Activated CD4-positive, alpha-beta memory T cell treated with anti-CD3 and anti-CD28 coated beads for 36 hours (primary cell): ENCODE measurements around the gene MSRB1. TPM values are rescaled to one million over a fixed set of nuclear protein-coding genes. Genes with fewer than 3 reads are reported as not detected.

Experiments used
- CTCF ChIA-PET: fragments of 350-600 bp; sonication (Branson Sonifier 250); formaldehyde crosslinking; loops from one replicate; lab custom pipeline; 2021; ENCODE audit warnings: antibody characterized with exemption, inconsistent platforms; lab: Charles Lee
- POLR2A ChIA-PET: fragments of 350-600 bp; sonication (Branson Sonifier 250); formaldehyde crosslinking; loops from one replicate; lab custom pipeline; 2021; ENCODE audit warnings: antibody characterized with exemption; lab: Charles Lee
- DNase-seq: peaks from one replicate; pipeline ENCODE4 v3.0.0-alpha.2; 2020
- H3K27ac Mint-ChIP-seq: one replicate; pipeline ENCODE4 v1.8.0; 2021; ENCODE audit warnings: mixed read lengths
- H3K27me3 Mint-ChIP-seq: one replicate; pipeline ENCODE4 v1.8.0; 2021; ENCODE audit warnings: mixed read lengths
- H3K36me3 Mint-ChIP-seq: one replicate; pipeline ENCODE4 v1.8.0; 2021; ENCODE audit warnings: mixed read lengths
- H3K4me1 Mint-ChIP-seq: one replicate; pipeline ENCODE4 v1.8.0; 2021; ENCODE audit warnings: low read depth, mixed read lengths
- H3K4me3 Mint-ChIP-seq: one replicate; pipeline ENCODE4 v1.8.0; 2021; ENCODE audit warnings: mild to moderate bottlenecking, mixed read lengths
- H3K9me3 Mint-ChIP-seq: one replicate; pipeline ENCODE4 v1.8.0; 2021; ENCODE audit warnings: mixed read lengths
- intact Hi-C: fragments of 100-400 bp; cut with micrococcal nuclease; formaldehyde crosslinking; loops from one replicate; pipeline ENCODE4 v1.15.1; 2023
- total RNA-seq, 2 experiments: library from RNA; stranded (reverse); gene quantifications; one replicate each; pipeline ENCODE4 v1.2.3, GENCODE V29; 2021

MSRB1 gene
- total RNA-seq, 2 experiments from 2014 or later = 20.7 to 23.6 TPM

GRCh38 chr16:1984347-1985225, 41.6 kb upstream of the MSRB1 start:
- ChIA-PET POLR2A (interaction anchor here (1.6 to 3.6 kb wide), 3 partner anchors 20 to 23 kb away, joined by 5 to 22 read pairs (median 8); partner anchors contain the start of gene RPS2), CTCF (interaction anchor here (0.6 to 2.4 kb wide), 3 partner anchors 19 to 24 kb away, joined by 3 to 15 read pairs (median 3); partner anchors contain the start of gene RPS2)
- peaks cover 15% of the 10 kb centered on the region for H3K4me1 Mint-ChIP-seq
- peaks cover 4% of the 10 kb centered on the region for H3K36me3 Mint-ChIP-seq
- H3K9me3 Mint-ChIP-seq = no peaks in the 10 kb centered on the region
- DNase-seq = no peak
- H3K4me3 Mint-ChIP-seq = peak overlapping the region; percentile 81
- H3K27me3 Mint-ChIP-seq = peaks cover 36% of the 10 kb centered on the region
- peak overlapping the region; percentile 58 for H3K27ac Mint-ChIP-seq
- intact Hi-C loops = loop anchor here (1.0 kb wide), 1 partner anchor 8 kb away; no protein-coding TSS in a partner anchor

DNA sequence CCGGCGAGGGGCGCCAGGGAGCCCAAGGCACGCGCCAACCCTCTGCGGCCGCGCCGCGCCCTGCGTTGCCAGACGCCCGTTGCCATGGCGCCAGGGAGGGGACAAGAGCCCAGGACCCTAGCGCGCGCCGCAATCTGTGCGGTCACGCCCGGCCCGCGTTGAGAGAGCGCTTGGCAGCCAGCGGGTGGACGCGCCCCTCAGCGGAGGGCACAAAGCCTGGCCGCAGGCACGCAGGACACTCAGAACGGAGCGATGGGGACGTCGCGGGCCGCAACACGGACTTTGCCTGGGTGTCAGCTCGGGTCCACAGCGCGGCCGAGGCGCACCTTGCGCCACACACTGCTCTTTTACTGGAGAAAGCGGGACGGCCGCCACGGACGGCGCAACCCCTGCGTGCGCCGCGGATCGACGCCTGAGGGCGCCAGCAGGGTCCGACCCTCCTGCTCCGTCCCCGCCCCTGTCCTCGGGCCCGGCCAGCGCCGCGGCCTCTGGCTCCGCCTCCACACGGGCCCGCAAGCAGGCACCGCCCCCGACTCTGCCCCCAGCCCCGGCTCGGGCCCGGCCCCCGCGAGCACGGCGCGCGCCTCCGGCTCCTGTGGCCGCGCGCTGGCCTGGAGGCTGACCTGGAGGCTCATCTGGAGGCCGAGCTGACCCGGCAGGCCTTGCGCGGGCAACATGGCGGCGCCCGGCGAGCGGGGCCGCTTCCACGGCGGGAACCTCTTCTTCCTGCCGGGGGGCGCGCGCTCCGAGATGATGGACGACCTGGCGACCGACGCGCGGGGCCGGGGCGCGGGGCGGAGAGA, 40.7 kb upstream of the MSRB1 start, which contains the start of gene GFER:
GFER (plus strand) TSS at position 650 of the 803 bp plus-strand sequence; CDS start at position 676, 26 bp downstream.
- peaks cover 15% of the 10 kb centered on the region for H3K4me1 Mint-ChIP-seq
- DNase-seq = peak; percentile 88
- intact Hi-C loops = loop anchor here (1.0 kb wide), 1 partner anchor 9 kb away; no protein-coding TSS in a partner anchor
- no peaks in the 10 kb centered on the region for H3K9me3 Mint-ChIP-seq
- H3K4me3 Mint-ChIP-seq = peak within 1 kb of the TSS; percentile 81
- ChIA-PET POLR2A (interaction anchor here (1.9 to 3.6 kb wide), 3 partner anchors 12 to 23 kb away, joined by 8 to 22 read pairs (median 15); partner anchors contain the start of genes RPS2 and TBL3), CTCF (interaction anchor here (0.6 to 2.4 kb wide), 4 partner anchors 19 to 25 kb away, joined by 3 to 15 read pairs (median 8); partner anchors contain the start of gene RPS2)
- H3K36me3 Mint-ChIP-seq = peaks cover 7% of the 10 kb centered on the region
- peaks cover 28% of the 10 kb centered on the region for H3K27me3 Mint-ChIP-seq
- H3K27ac Mint-ChIP-seq = peak within 1 kb of the TSS; percentile 58

DNA sequence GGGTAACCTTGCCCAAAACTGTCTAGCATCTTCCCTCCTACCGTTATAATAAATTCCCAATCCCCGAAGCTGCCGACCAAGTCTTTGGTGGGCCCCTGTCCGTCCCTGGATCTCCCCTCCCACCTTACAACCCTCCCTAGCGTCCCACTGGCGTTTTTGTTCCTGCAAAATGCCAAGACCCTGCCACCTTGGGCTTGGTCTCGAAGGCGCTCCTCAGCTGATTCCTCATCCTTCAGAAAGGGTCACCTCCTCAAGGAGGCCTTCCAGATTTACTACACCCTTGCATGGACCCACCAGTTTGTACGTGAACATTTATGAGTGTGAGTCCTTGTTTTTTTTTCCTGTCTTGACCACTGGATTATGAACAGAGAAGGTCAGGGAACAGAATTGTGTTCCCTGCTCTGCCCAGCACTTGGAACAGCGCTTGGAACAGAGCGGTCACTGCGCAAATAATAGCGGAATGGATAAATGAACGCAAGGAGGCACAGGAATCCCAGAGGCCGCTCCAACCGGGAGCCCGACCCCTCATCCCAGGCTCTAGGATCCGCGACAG, 40.1 kb upstream of the MSRB1 start:
- Mint-ChIP-seq H3K4me3 (peak overlapping the region; percentile 81), H3K36me3 (peaks cover 10% of the 10 kb centered on the region), H3K27ac (no peak overlapping the region), H3K9me3 (no peaks in the 10 kb centered on the region), H3K27me3 (peaks cover 26% of the 10 kb centered on the region), H3K4me1 (peaks cover 15% of the 10 kb centered on the region)
- ChIA-PET POLR2A (interaction anchor here (0.7 to 3.6 kb wide), 6 partner anchors 8 to 156 kb away, joined by 3 to 22 read pairs (median 6); partner anchors contain the start of genes RPS2 and TBL3), CTCF (interaction anchor here (0.8 to 2.0 kb wide), 2 partner anchors 21 to 157 kb away, joined by 6 to 13 read pairs; no protein-coding TSS in a partner anchor)
- no peak for DNase-seq
- intact Hi-C loops = no loop called here

DNA sequence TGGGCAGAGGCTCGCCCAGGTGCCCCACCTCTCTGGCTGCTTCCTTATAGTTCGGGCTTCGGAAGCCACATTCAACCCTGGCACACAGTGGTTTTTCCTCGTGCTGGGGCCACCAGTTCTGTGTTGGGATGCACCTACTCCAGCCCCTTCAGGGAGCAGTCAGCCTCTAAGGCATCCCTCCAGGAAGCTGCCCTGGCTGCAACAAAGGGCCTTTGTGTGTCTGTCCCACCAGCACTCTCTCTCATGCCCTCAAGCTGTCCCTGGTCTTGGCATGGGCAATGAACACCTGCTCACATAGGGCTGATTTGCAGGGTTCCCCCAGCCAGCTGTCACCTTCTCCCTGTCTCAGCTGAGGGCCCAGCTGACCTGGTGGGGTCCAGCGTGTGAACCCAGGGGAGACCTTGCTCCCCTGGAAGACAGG, 39.0 kb upstream of the MSRB1 start:
- H3K4me1 Mint-ChIP-seq = peaks cover 15% of the 10 kb centered on the region
- H3K36me3 Mint-ChIP-seq = peaks cover 13% of the 10 kb centered on the region
- no peak for DNase-seq
- peaks cover 26% of the 10 kb centered on the region for H3K27me3 Mint-ChIP-seq
- CTCF ChIA-PET = interaction anchor here (2.0 kb wide), 1 partner anchor 22 kb away, joined by 13 read pairs; no protein-coding TSS in a partner anchor
- H3K27ac Mint-ChIP-seq = no peak overlapping the region
- H3K4me3 Mint-ChIP-seq = no peak overlapping the region
- H3K9me3 Mint-ChIP-seq = no peaks in the 10 kb centered on the region
- intact Hi-C loops = no loop called here
- POLR2A ChIA-PET = interaction anchor here (1.3 to 3.2 kb wide), 4 partner anchors 9 to 21 kb away, joined by 4 to 15 read pairs (median 6); partner anchors contain the start of genes RPS2 and TBL3

DNA sequence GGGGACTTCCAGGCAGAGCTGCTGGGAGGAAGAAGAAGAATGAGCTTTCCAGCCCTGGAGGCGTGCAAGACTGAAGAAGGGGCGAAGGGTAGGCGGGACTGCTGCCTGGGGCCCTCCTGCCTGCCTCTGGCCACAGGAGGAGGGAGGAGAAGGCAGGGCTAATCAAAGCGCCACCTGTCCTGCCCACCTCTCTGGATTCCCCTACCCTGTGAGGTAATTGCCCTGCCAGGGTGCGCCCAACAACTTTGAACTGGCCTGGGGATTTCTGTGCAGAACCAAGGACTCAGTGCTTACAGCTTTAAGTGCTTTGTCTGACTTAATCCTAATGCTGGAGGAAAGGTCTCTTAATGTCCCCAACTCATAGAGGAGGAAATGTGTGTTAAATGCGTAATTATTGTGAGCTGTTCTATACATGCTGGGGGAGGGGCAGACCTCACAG, 38.4 kb upstream of the MSRB1 start, which contains the start of gene NOXO1:
NOXO1 (minus strand) TSS at position 72 of the 439 bp plus-strand sequence. CDS start 290 bp downstream, outside the sequence.
- intact Hi-C loops = no loop called here
- no peak within 1 kb of the TSS for H3K4me3 Mint-ChIP-seq
- peaks cover 26% of the 10 kb centered on the region for H3K27me3 Mint-ChIP-seq
- H3K9me3 Mint-ChIP-seq = no peaks in the 10 kb centered on the region
- H3K27ac Mint-ChIP-seq = no peak within 1 kb of the TSS
- peaks cover 14% of the 10 kb centered on the region for H3K36me3 Mint-ChIP-seq
- DNase-seq = no peak
- ChIA-PET CTCF (interaction anchor here (2.0 kb wide), 1 partner anchor 23 kb away, joined by 13 read pairs; no protein-coding TSS in a partner anchor), POLR2A (interaction anchor here (0.7 to 3.2 kb wide), 4 partner anchors 10 to 21 kb away, joined by 4 to 15 read pairs (median 6); partner anchors contain the start of genes RPS2 and TBL3)
- peaks cover 15% of the 10 kb centered on the region for H3K4me1 Mint-ChIP-seq

DNA sequence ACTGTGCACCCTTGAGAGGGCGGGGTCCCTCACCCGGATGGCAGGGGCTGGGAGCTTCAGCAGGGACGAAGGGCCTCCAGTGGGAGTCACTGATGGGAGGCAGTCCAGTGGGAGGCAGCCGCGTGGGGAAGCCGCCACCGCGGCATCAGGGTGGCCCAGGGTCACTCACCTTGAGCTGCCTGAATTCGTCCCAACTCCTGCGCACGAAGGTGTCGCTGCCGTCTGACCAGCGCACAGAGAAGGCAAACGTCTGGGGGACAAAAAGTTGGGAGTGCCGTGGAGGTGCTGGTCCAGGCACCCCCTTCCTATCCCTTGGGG, 37.7 kb upstream of the MSRB1 start:
- ChIA-PET CTCF (interaction anchor here (1.3 kb wide), 1 partner anchor 159 kb away, joined by 3 read pairs; no protein-coding TSS in a partner anchor), POLR2A (interaction anchor here (2.4 to 3.2 kb wide), 2 partner anchors 9 to 20 kb away, joined by 7 to 15 read pairs; partner anchors contain the start of gene TBL3)
- Mint-ChIP-seq H3K27me3 (peaks cover 26% of the 10 kb centered on the region), H3K27ac (no peak overlapping the region), H3K9me3 (no peaks in the 10 kb centered on the region), H3K4me3 (no peak overlapping the region), H3K36me3 (peaks cover 19% of the 10 kb centered on the region), H3K4me1 (peaks cover 15% of the 10 kb centered on the region)
- no peak for DNase-seq
- intact Hi-C loops = no loop called here

DNA sequence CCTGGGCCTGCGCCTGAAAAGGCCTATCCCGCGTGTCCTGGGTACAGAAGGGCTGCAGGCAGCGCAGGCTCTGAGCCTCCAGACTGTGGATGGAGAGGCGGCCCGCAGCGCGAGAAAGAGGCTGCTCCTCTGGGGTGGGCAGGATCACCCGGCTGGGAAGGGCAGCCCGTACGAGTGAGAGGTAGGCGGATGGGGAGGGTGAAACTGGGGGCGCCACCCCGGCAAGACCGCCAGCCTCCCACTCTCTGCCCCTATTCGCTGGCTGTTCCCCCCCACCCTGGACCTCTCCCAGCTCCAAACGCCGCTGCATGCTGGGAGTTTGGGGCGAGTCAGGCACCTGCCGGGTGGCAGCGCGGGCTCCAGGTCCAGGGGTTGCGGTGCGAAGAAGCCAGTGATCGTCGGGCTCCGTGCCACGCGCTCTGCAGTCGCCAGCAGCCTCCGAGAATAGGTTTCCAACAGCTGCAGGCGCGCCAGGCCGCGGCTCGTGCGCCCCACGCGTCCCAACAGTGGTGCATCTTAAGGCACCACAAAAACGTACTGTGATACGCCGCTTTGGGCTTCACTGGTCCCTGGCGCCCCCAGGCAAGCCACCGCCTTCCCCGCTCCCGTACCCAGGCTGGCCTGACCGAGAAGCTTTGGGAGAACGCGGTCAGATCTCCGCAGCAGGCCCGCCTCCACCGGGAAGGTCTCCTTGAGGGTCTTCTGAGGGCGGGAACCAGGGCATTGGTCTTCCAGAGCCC, 37.2 kb upstream of the MSRB1 start:
- H3K4me1 Mint-ChIP-seq = peaks cover 12% of the 10 kb centered on the region
- H3K36me3 Mint-ChIP-seq = peaks cover 22% of the 10 kb centered on the region
- H3K27ac Mint-ChIP-seq = no peak overlapping the region
- no peaks in the 10 kb centered on the region for H3K9me3 Mint-ChIP-seq
- no peak overlapping the region for H3K4me3 Mint-ChIP-seq
- peaks cover 26% of the 10 kb centered on the region for H3K27me3 Mint-ChIP-seq
- POLR2A ChIA-PET = interaction anchor here (3.2 kb wide), 1 partner anchor 9 kb away, joined by 15 read pairs; the partner anchor contains the start of gene TBL3
- DNase-seq = no peak
- CTCF ChIA-PET = interaction anchor here (1.3 kb wide), 1 partner anchor 160 kb away, joined by 3 read pairs; no protein-coding TSS in a partner anchor
- intact Hi-C loops = no loop called here

GRCh38 chr16:1979271-1980029, 36.5 kb upstream of the MSRB1 start:
- DNase-seq = peak; percentile 51
- no peaks in the 10 kb centered on the region for H3K9me3 Mint-ChIP-seq
- ChIA-PET POLR2A (interaction anchor here (1.2 kb wide), 1 partner anchor 15 kb away, joined by 4 read pairs; the partner anchor contains the start of gene RPS2), CTCF (interaction anchor here (1.3 kb wide), 1 partner anchor 160 kb away, joined by 3 read pairs; no protein-coding TSS in a partner anchor)
- H3K27me3 Mint-ChIP-seq = peaks cover 26% of the 10 kb centered on the region
- intact Hi-C loops = no loop called here
- H3K36me3 Mint-ChIP-seq = peaks cover 29% of the 10 kb centered on the region
- peaks cover 4% of the 10 kb centered on the region for H3K4me1 Mint-ChIP-seq
- H3K4me3 Mint-ChIP-seq = no peak overlapping the region
- no peak overlapping the region for H3K27ac Mint-ChIP-seq

- peaks cover 4% of the 10 kb centered on the region for H3K4me1 Mint-ChIP-seq
- H3K27ac Mint-ChIP-seq = no peak overlapping the region
- no peak for DNase-seq
- ChIA-PET POLR2A (interaction anchor here (1.2 kb wide), 1 partner anchor 14 kb away, joined by 4 read pairs; the partner anchor contains the start of gene RPS2), CTCF (interaction anchor here (1.2 kb wide), 1 partner anchor 9 kb away, joined by 3 read pairs; no protein-coding TSS in a partner anchor)
- H3K9me3 Mint-ChIP-seq = no peaks in the 10 kb centered on the region
- H3K27me3 Mint-ChIP-seq = peaks cover 26% of the 10 kb centered on the region
- intact Hi-C loops = no loop called here
- no peak overlapping the region for H3K4me3 Mint-ChIP-seq
- peaks cover 29% of the 10 kb centered on the region for H3K36me3 Mint-ChIP-seq
Observed at GRCh38 chr16:1978476-1979120, 35.6 kb upstream of the MSRB1 start.
